Ovary (tissue), 3 donors: ENCODE data around the gene STEAP4.

Experiments used
- CTCF ChIP-seq, 3 donors: fragments of 450-650 bp in 2 of 3; fragments of 200-600 bp in 1 of 3; IDR thresholded peaks; one replicate each; pipeline versions ENCODE4 v1.5.1 to v1.8.0; 2016 to 2022; ENCODE audit warnings: antibody characterized with exemption in 3 of 3, mild to moderate bottlenecking in 1 of 3
- POLR2A ChIP-seq: fragments of 450-650 bp; IDR thresholded peaks from one replicate; pipeline ENCODE4 v1.6.1; 2017; ENCODE audit warnings: antibody characterized with exemption, mild to moderate bottlenecking, moderate library complexity
- donor health status: DM: no; HTN: no; CAD: no.

GRCh38 chr7:88269586-88269985 is 37.1 kb downstream of the STEAP4 start:
- no peak for TF ChIP-seq CTCF (IDR thresholded peaks at IDR 0.05)
- no peak for TF ChIP-seq POLR2A
